ENCODE results near the gene CDC42EP2. TPM values are rescaled to one million over a fixed set of nuclear protein-coding genes. Genes with fewer than 3 reads are reported as not detected.

Gene CDC42EP2
- total RNA-seq, 1 donor from 2014 or later = 37.4 TPM

GRCh38 chr11:65295001-65295400 lies 19.7 kb upstream of the CDC42EP2 start:
- TF ChIP-seq CTCF (IDR thresholded peaks at IDR 0.05; ENCODE audit: insufficient read depth, low read length, poor library complexity, severe bottlenecking) = no peak
- H3K36me3 ChIP-seq (ENCODE audit: control insufficient read depth, insufficient read depth, low read length) = no peaks in the 10 kb centered on the region
- H3K27me3 ChIP-seq (ENCODE audit: control insufficient read depth, insufficient read depth, low read length) = no peaks in the 10 kb centered on the region
- no peak for DNase-seq (ENCODE audit: low read depth)
- H3K4me3 ChIP-seq (ENCODE audit: low read depth, low read length) = no peak overlapping the region

- no peaks in the 10 kb centered on the region for H3K27me3 ChIP-seq (ENCODE audit: control insufficient read depth, insufficient read depth, low read length)
- no peak for DNase-seq (ENCODE audit: low read depth)
- H3K4me3 ChIP-seq (ENCODE audit: low read depth, low read length) = no peak overlapping the region
- no peaks in the 10 kb centered on the region for H3K36me3 ChIP-seq (ENCODE audit: control insufficient read depth, insufficient read depth, low read length)
- TF ChIP-seq CTCF (IDR thresholded peaks at IDR 0.05; ENCODE audit: insufficient read depth, low read length, poor library complexity, severe bottlenecking) = no peak
Observed at GRCh38 chr11:65295571-65296341, 18.9 kb upstream of the CDC42EP2 start.

- DNase-seq (ENCODE audit: low read depth) = no peak
- TF ChIP-seq CTCF (IDR thresholded peaks at IDR 0.05; ENCODE audit: insufficient read depth, low read length, poor library complexity, severe bottlenecking) = no peak
- no peaks in the 10 kb centered on the region for H3K27me3 ChIP-seq (ENCODE audit: control insufficient read depth, insufficient read depth, low read length)
- no peaks in the 10 kb centered on the region for H3K36me3 ChIP-seq (ENCODE audit: control insufficient read depth, insufficient read depth, low read length)
- H3K4me3 ChIP-seq (ENCODE audit: low read depth, low read length) = no peak overlapping the region
Observed at GRCh38 chr11:65297026-65297672, 17.5 kb upstream of the CDC42EP2 start.

- Histone ChIP-seq H3K27me3 (ENCODE audit: control insufficient read depth, insufficient read depth, low read length) (no peaks in the 10 kb centered on the region), H3K36me3 (ENCODE audit: control insufficient read depth, insufficient read depth, low read length) (no peaks in the 10 kb centered on the region), H3K4me3 (ENCODE audit: low read depth, low read length) (no peak overlapping the region)
- TF ChIP-seq CTCF (IDR thresholded peaks at IDR 0.05; ENCODE audit: insufficient read depth, low read length, poor library complexity, severe bottlenecking) = no peak
- DNase-seq (ENCODE audit: low read depth) = no peak
Observed at GRCh38 chr11:65298131-65298535, 16.5 kb upstream of the CDC42EP2 start.

- no peaks in the 10 kb centered on the region for H3K36me3 ChIP-seq (ENCODE audit: control insufficient read depth, insufficient read depth, low read length)
- TF ChIP-seq CTCF (IDR thresholded peaks at IDR 0.05; ENCODE audit: insufficient read depth, low read length, poor library complexity, severe bottlenecking) = no peak
- no peak overlapping the region for H3K4me3 ChIP-seq (ENCODE audit: low read depth, low read length)
- no peak for DNase-seq (ENCODE audit: low read depth)
- no peaks in the 10 kb centered on the region for H3K27me3 ChIP-seq (ENCODE audit: control insufficient read depth, insufficient read depth, low read length)
Observed at GRCh38 chr11:65298655-65299179, 15.9 kb upstream of the CDC42EP2 start.
